ENCODE measurements around the gene LAMB1. TPM values are rescaled to one million over a fixed set of nuclear protein-coding genes. Genes with fewer than 3 reads are reported as not detected.
A peak's percentile ranks its signal among the peaks of the same experiment; 100 is the strongest.

The LAMB1 gene
- polyA plus RNA-seq, 1 experiment: 266 TPM

- no peak overlapping the region for H3K27ac ChIP-seq (ENCODE audit: low read depth, low read length)
- H3K4me3 ChIP-seq (ENCODE audit: low read depth, low read length): no peak overlapping the region
- ChIA-PET POLR2A (interaction anchor here (0.7 kb wide), 1 partner anchor 44 kb away, joined by 3 read pairs; no protein-coding TSS in a partner anchor), CTCF (no interaction called here)
- TF ChIP-seq CTCF (IDR thresholded peaks at IDR 0.05; ENCODE audit: low read depth, low read length): no peak
- DNase-seq (ENCODE audit: low read depth, low spot score): no peak
- H3K9me3 ChIP-seq (ENCODE audit: control insufficient read depth, insufficient read depth, low read length): no peaks in the 10 kb centered on the region
- no peaks in the 10 kb centered on the region for H3K27me3 ChIP-seq (ENCODE audit: control insufficient read depth, insufficient read depth, low read length)
These were observed 47.6 kb downstream of the LAMB1 start for GRCh38 chr7:107955394-107955793.

GRCh38 chr7:107953924-107954303 is 49.0 kb downstream of the LAMB1 start:
- ChIA-PET CTCF (interaction anchor here (0.7 to 1.7 kb wide), 2 partner anchors 75 to 192 kb away, joined by 3 to 12 read pairs; no protein-coding TSS in a partner anchor), POLR2A (interaction anchor here (0.9 to 1.1 kb wide), 2 partner anchors 49 to 126 kb away, joined by 7 to 8 read pairs; partner anchors contain the start of gene LAMB1)
- TF ChIP-seq CTCF (IDR thresholded peaks at IDR 0.05; ENCODE audit: low read depth, low read length): no peak
- no peak overlapping the region for H3K4me3 ChIP-seq (ENCODE audit: low read depth, low read length)
- H3K27me3 ChIP-seq (ENCODE audit: control insufficient read depth, insufficient read depth, low read length): no peaks in the 10 kb centered on the region
- no peaks in the 10 kb centered on the region for H3K9me3 ChIP-seq (ENCODE audit: control insufficient read depth, insufficient read depth, low read length)
- no peak overlapping the region for H3K27ac ChIP-seq (ENCODE audit: low read depth, low read length)
- no peak for DNase-seq (ENCODE audit: low read depth, low spot score)

- CTCF ChIA-PET: interaction anchor here (0.7 to 1.7 kb wide), 2 partner anchors 74 to 192 kb away, joined by 3 to 12 read pairs; no protein-coding TSS in a partner anchor
- TF ChIP-seq CTCF (IDR thresholded peaks at IDR 0.05; ENCODE audit: low read depth, low read length): no peak
- POLR2A ChIA-PET: interaction anchor here (0.9 to 1.5 kb wide), 6 partner anchors 13 to 126 kb away, joined by 3 to 11 read pairs (median 6); partner anchors contain the start of gene LAMB1
These were observed 49.6 kb downstream of the LAMB1 start for GRCh38 chr7:107953265-107953923.

GRCh38 chr7:107951896-107952295 is 51.1 kb downstream of the LAMB1 start:
- Histone ChIP-seq H3K27me3 (ENCODE audit: control insufficient read depth, insufficient read depth, low read length) (no peaks in the 10 kb centered on the region), H3K9me3 (ENCODE audit: control insufficient read depth, insufficient read depth, low read length) (no peaks in the 10 kb centered on the region), H3K27ac (ENCODE audit: low read depth, low read length) (peak overlapping the region; percentile 31), H3K4me3 (ENCODE audit: low read depth, low read length) (no peak overlapping the region)
- POLR2A ChIA-PET: interaction anchor here (0.6 to 1.5 kb wide), 6 partner anchors 9 to 128 kb away, joined by 3 to 11 read pairs (median 3); no protein-coding TSS in a partner anchor
- CTCF ChIA-PET: interaction anchor here (0.9 kb wide), 1 partner anchor 15 kb away, joined by 4 read pairs; no protein-coding TSS in a partner anchor
- TF ChIP-seq CTCF (IDR thresholded peaks at IDR 0.05; ENCODE audit: low read depth, low read length): no peak
- no peak for DNase-seq (ENCODE audit: low read depth, low spot score)

More at GRCh38 chr7:107953265-107953923, 49.6 kb downstream of the LAMB1 start:
- Histone ChIP-seq H3K9me3 (ENCODE audit: control insufficient read depth, insufficient read depth, low read length) (no peaks in the 10 kb centered on the region), H3K4me3 (ENCODE audit: low read depth, low read length) (no peak overlapping the region), H3K27ac (ENCODE audit: low read depth, low read length) (peak overlapping the region; percentile 62), H3K27me3 (ENCODE audit: control insufficient read depth, insufficient read depth, low read length) (no peaks in the 10 kb centered on the region)
- DNase-seq (ENCODE audit: low read depth, low spot score): no peak

GRCh38 chr7:107951172-107951787 is 51.7 kb downstream of the LAMB1 start:
- H3K4me3 ChIP-seq (ENCODE audit: low read depth, low read length): no peak overlapping the region
- ChIA-PET POLR2A (no interaction called here), CTCF (no interaction called here)
- TF ChIP-seq CTCF (IDR thresholded peaks at IDR 0.05; ENCODE audit: low read depth, low read length): no peak
- H3K27ac ChIP-seq (ENCODE audit: low read depth, low read length): no peak overlapping the region
- no peaks in the 10 kb centered on the region for H3K27me3 ChIP-seq (ENCODE audit: control insufficient read depth, insufficient read depth, low read length)
- no peak for DNase-seq (ENCODE audit: low read depth, low spot score)
- H3K9me3 ChIP-seq (ENCODE audit: control insufficient read depth, insufficient read depth, low read length): no peaks in the 10 kb centered on the region

Data from AG04450 (cell line).